Cardiac fibroblast (primary cell): ENCODE results near the gene CATSPERD.

Source experiments
- DNase-seq, 2 donors: peaks; one replicate each; pipeline versions ENCODE4 v3.0.0 to v3.0.0-alpha.2; 2010; ENCODE audit warnings: low read depth in 2 of 2
- H3K4me3 ChIP-seq, 2 donors: replicated peaks in 1 of 2; 1 replicate in 1 of 2; 2 replicates in 1 of 2; pipeline ENCODE4 v1.5.1; 2011; ENCODE audit warnings: low read depth in 2 of 2, low read length in 2 of 2, mild to moderate bottlenecking in 2 of 2, moderate library complexity in 1 of 2
- CTCF ChIP-seq: IDR thresholded peaks from one replicate; pipeline ENCODE4 v1.5.1; 2011; ENCODE audit warnings: low read depth, mild to moderate bottlenecking, low read length, inconsistent platforms

The CATSPERD gene

GRCh38 chr19:5806905-5807304, 86.5 kb downstream of the CATSPERD start:
- DNase-seq = no peak
- no peak overlapping the region for H3K4me3 ChIP-seq
- TF ChIP-seq CTCF = no peak

DNA sequence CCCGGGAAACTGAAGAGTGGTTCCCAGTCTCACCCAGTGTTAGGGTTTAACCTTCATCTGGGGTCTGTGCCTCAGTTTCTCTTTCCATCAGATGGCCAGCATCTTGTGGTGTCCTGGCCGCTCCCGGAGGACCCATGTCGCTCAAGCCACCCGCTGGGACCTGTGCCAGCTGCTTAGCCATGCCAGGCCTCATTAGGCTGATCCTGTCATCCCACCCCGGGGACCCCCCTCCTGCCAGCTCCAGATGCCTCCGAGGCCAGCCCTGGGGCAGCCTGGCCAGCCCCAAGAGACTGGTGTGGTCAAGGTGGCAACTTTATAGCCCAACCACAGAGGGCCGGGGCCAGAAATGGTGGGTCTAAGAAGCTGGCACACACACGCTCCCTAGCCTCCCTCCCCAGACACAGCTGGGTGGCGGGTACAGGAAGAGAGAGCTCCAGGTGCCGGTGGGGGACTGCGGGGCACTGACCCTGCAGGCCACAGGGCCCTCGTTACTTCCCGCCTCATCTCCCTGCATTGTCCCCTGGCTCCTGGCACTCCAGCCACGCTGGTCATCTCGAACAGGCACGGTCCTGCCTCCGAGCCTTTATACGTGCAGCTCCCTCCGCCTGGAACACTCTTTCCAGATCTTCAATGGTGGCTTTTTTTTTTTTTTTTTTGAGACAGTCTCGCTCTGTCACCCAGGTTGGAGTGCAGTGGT, 87.8 kb downstream of the CATSPERD start:
- TF ChIP-seq CTCF = no peak
- no peak overlapping the region for H3K4me3 ChIP-seq
- no peak for DNase-seq

DNA sequence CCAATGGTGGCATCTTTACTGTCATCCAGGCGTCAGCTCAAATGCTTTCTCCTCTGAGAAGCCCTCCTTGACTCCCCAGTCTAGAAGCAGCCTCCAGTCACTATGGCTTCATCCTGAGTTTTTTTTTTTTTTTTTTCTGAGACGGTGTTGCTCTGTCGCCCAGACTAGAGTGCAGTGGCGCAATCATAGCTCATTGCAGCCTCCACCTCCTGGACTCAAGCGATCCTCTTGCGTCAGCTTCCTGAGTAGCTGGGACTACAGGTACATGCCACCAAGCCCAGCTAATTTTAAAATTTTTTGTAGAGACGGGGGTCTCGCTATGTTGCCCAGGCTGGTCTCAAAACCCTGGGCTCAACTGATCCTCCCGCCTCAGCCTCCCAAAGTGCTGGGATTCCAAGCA, 88.6 kb downstream of the CATSPERD start:
- H3K4me3 ChIP-seq = no peak overlapping the region
- no peak for TF ChIP-seq CTCF
- DNase-seq = no peak

GRCh38 chr19:5809469-5809868, 89.0 kb downstream of the CATSPERD start:
- no peak overlapping the region for H3K4me3 ChIP-seq
- TF ChIP-seq CTCF = no peak
- DNase-seq = no peak

DNA sequence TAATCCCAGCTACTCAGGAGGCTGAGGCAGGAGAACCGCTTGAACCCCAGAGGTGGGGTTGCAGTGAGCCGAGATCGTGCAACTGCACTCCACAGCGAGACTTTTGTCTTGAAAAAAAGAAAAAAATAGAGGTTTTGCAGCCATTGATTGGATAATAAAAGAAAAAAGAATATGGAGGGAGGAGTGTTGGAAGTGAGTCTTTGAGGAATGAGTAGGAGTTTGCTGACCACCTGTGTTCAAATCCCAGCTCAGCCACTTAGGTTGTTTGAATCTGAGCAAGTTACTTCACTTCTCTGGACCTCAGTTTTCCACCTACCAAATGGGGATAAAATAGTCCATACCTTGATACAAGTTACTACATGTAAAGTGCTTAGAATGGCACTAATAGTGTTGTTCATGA, 90.7 kb downstream of the CATSPERD start:
- no peak for TF ChIP-seq CTCF
- no peak overlapping the region for H3K4me3 ChIP-seq
- DNase-seq = no peak

DNA sequence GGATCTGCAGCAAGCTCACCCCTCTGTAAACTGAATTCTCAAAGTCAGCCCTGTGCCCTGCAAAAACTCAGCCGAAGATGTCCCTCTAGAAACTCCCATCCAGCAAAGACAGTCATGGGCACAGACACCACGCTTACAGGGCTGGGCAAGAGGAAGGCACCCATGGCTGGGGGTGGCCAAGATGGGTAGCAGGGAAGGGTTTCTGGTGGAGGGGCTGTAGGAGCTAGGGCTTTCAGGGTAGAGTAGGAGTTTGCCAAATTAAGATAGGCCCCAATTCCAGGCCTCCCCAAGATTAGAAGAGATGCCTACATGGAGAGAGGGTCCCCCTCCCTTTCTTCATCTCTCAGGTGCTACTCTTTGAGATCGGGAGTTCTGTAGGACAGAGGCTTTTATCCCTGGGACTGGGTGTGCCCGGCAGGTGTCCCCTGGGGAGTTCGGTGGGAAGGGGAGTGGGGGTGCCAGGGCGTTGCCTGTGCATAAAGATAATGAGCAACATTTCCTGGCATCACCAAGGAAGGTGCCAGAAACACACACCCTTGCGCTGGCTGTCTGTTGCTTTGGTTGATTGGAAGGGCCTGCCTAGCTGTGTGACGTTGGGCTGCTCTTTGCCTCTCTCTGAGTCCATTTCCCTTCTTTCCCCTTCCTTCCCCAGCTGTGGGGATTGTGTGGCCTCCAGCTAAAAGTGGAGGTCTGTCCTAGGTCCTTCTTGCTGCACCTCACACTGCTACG, 93.8 kb downstream of the CATSPERD start:
- no peak overlapping the region for H3K4me3 ChIP-seq
- no peak for DNase-seq
- no peak for TF ChIP-seq CTCF
